Aorta (tissue), 5 donors: ENCODE measurements around the gene DTNB. TPM values are rescaled to one million over a fixed set of nuclear protein-coding genes. Genes with fewer than 3 reads are reported as not detected.
"Not testable (repeated sequence)": the region's sequence is repeated elsewhere in the genome, so short reads cannot be mapped to it uniquely, and the experiment has no call there.

ENCODE experiments used
- ATAC-seq: fragments of 200-7000 bp; cut with Tn5 transposase; one replicate; pipeline ENCODE4 v1.9.1; 2022; ENCODE audit warnings: moderate library complexity; ENCODE audit not compliant: low FRiP score
- DNase-seq, 2 donors: peaks; one replicate each; pipeline ENCODE4 v3.0.0-alpha.2; 2020
- H3K27ac ChIP-seq, 2 donors: one replicate each; pipeline ENCODE4 v1.5.1; 2013; ENCODE audit warnings: low read length in 2 of 2, mild to moderate bottlenecking in 2 of 2, moderate library complexity in 2 of 2, control low read depth in 1 of 2, inconsistent platforms in 1 of 2, low read depth in 1 of 2
- H3K27me3 ChIP-seq, 2 donors: one replicate each; pipeline ENCODE4 v1.6.1; 2013; ENCODE audit warnings: control low read depth in 1 of 2, low read length in 1 of 2, mild to moderate bottlenecking in 1 of 2, moderate library complexity in 1 of 2; ENCODE audit not compliant: insufficient read depth in 2 of 2, control insufficient read depth in 1 of 2
- H3K36me3 ChIP-seq, 2 donors: one replicate each; pipeline ENCODE4 v1.6.1; 2013; ENCODE audit warnings: control low read depth in 1 of 2, low read length in 1 of 2, mild to moderate bottlenecking in 1 of 2; ENCODE audit not compliant: insufficient read depth in 2 of 2, control insufficient read depth in 1 of 2
- H3K4me1 ChIP-seq, 2 donors: one replicate each; pipeline ENCODE4 v1.6.1; 2013; ENCODE audit warnings: low read length in 2 of 2, control low read depth in 1 of 2, mild to moderate bottlenecking in 1 of 2, moderate library complexity in 1 of 2; ENCODE audit not compliant: insufficient read depth in 2 of 2, control insufficient read depth in 1 of 2
- H3K4me3 ChIP-seq, 2 donors: one replicate each; pipeline ENCODE4 v1.5.1; 2013; ENCODE audit warnings: low read length in 2 of 2, control low read depth in 1 of 2, mild to moderate bottlenecking in 1 of 2
- H3K9me3 ChIP-seq: one replicate; pipeline ENCODE4 v1.6.1; 2013; ENCODE audit warnings: mild to moderate bottlenecking, low read length; ENCODE audit not compliant: control insufficient read depth
- WGBS, 2 donors: extraction: QIAGEN DNeasy Blood & Tissue Kit; methylation state at CpG; one replicate each; pipeline ENCODE4 v1.1.7; 2013; 5-methylcytosine and 5-hydroxymethylcytosine counted together
- intact Hi-C, 2 donors: fragments of 100-400 bp; cut with DNase I; formaldehyde crosslinking; loops; one replicate each; pipeline versions ENCODE4 v1.14.2 to v1.15.0; 2022
- polyA plus RNA-seq, 2 donors: library from polyadenylated mRNA; stranded (reverse); fragments of 200-250 nt; gene quantifications; one replicate each; pipeline ENCODE4 v1.2.3, GENCODE V29; 2013
- total RNA-seq, 2 donors: library from RNA; stranded (reverse); fragmentation: NEBNext Ultra II Directional; extraction: Animal tissue kit (Norgen Biotek cat#: 25700); gene quantifications; one replicate each; pipeline ENCODE4 v1.2.1, GENCODE V29; 2021
- donor health status: healthy with polysubstance abuse.
- donor health status: Bipolar disorder and iron deficiency.
- donor health status: DM: no; HTN: no; CAD: no.
- donor health status: DM: no; HTN: no; CAD: no.
- donor health status: DM: yes; HTN: yes; CAD: no.

Gene DTNB
- total and polyA plus RNA-seq, 4 donors, result 14.7 to 33.7 (median 17.1) TPM

GRCh38 chr2:25533771-25534170 is 139.6 kb downstream of the DTNB start:
- intact Hi-C loops, H3K9me3 ChIP-seq: not testable (repeated sequence)
- WGBS, 2 donors, result 92% methylated on average over 5 of the region's 5 CpGs

DNA sequence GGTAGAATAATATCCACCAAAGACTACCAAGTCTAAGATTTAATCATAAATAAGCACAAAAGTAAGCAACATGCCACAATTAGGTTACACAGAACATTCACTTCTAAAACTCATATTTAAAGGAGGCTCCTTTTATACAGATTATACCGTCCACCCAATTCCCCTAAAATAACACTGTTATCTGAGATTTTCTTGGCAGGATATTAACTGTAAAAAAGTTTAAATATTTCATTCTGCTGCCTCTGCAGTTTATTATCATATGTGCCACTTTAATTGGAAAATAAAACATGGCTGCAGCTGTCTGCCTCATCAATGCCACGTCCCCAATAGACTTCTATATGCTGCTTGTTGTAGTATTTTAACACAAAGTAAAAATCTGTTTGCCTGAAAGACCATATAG is 140.9 kb downstream of the DTNB start:
- intact Hi-C loops, result no loop called here
- 37 to 40% methylated on average over 2 of the region's 2 CpGs for WGBS, 2 donors
- no peaks in the 10 kb centered on the region for H3K4me1 ChIP-seq
- H3K4me3 ChIP-seq, result no peak overlapping the region
- H3K9me3 ChIP-seq, result no peaks in the 10 kb centered on the region
- no peak for DNase-seq
- no peaks in the 10 kb centered on the region for H3K36me3 ChIP-seq
- no peaks in the 10 kb centered on the region for H3K27me3 ChIP-seq
- no peak for ATAC-seq
- H3K27ac ChIP-seq, result no peak overlapping the region

More at GRCh38 chr2:25533771-25534170, 139.6 kb downstream of the DTNB start:
- ATAC-seq, H3K27ac ChIP-seq, H3K4me1 ChIP-seq, DNase-seq, H3K36me3 ChIP-seq, H3K27me3 ChIP-seq, H3K4me3 ChIP-seq: not testable (repeated sequence)

DNA sequence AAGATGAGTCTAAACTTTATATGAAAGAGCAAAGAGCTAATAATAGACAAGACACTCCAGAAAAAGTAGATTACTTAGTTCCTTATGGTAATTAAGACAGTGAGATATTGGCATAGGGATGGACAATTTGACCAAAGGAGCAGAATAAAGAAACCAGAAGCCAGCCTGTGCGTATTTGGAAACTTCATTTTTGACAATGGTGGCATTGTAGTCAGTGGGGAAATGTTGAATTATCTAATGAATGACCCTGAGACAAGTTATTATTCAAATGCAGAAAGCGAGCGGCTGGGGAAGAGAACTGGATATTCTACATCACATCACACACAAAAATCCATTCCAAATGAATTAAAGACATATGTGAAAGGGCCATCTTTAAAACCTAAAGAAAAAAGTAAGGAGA is 144.3 kb downstream of the DTNB start:
- ATAC-seq, result no peak
- no peaks in the 10 kb centered on the region for H3K4me1 ChIP-seq
- intact Hi-C loops, result loop anchor here (10.0 kb wide), 2 partner anchors 154 to 234 kb away; no protein-coding TSS in a partner anchor
- 95 to 97% methylated on average over 3 of the region's 3 CpGs for WGBS, 2 donors
- no peaks in the 10 kb centered on the region for H3K36me3 ChIP-seq
- no peaks in the 10 kb centered on the region for H3K27me3 ChIP-seq
- no peaks in the 10 kb centered on the region for H3K9me3 ChIP-seq
- H3K27ac ChIP-seq, result no peak overlapping the region
- DNase-seq, result no peak
- H3K4me3 ChIP-seq, result no peak overlapping the region

- no peaks in the 10 kb centered on the region for H3K4me1 ChIP-seq
- intact Hi-C loops, result loop anchor here (10.0 kb wide), 2 partner anchors 153 to 233 kb away; no protein-coding TSS in a partner anchor
- WGBS, 2 donors, result 83 to 86% methylated on average over 4 of the region's 4 CpGs
- no peak overlapping the region for H3K4me3 ChIP-seq
- no peaks in the 10 kb centered on the region for H3K36me3 ChIP-seq
- H3K27ac ChIP-seq, result no peak overlapping the region
- H3K9me3 ChIP-seq, result no peaks in the 10 kb centered on the region
- no peaks in the 10 kb centered on the region for H3K27me3 ChIP-seq
- DNase-seq, result no peak
- ATAC-seq, result no peak
Measured at GRCh38 chr2:25528173-25528572, 145.2 kb downstream of the DTNB start.

DNA sequence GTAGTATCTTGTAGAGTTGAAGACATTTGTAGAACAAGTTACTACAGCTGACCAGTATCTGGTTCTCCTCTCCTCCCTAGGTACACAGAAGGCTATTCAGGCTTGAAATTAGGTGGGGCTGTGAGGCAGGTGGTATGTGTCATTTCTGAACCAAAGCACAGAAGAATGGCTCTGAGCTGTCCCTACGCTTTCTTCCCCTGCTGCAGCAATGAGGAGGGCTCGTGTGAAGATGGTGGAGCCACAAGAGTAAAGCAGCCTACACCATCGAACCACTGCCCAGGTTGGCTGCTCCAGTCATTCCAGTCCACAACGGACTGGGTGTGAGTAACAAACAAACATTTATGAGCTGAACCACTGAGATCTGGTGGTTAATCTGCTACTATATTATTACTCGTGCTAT is 148.9 kb downstream of the DTNB start:
- no peak for DNase-seq
- ATAC-seq, result no peak
- no peaks in the 10 kb centered on the region for H3K27me3 ChIP-seq
- no peaks in the 10 kb centered on the region for H3K4me1 ChIP-seq
- WGBS, 2 donors, result 92 to 93% methylated on average over 5 of the region's 5 CpGs
- intact Hi-C loops, result loop anchor here (5.0 to 10.0 kb wide), 4 partner anchors 150 to 230 kb away; partner anchors contain the start of gene DNMT3A (in 1 of the 2)
- no peaks in the 10 kb centered on the region for H3K36me3 ChIP-seq
- H3K4me3 ChIP-seq, result no peak overlapping the region
- no peak overlapping the region for H3K27ac ChIP-seq
- no peaks in the 10 kb centered on the region for H3K9me3 ChIP-seq

DNA sequence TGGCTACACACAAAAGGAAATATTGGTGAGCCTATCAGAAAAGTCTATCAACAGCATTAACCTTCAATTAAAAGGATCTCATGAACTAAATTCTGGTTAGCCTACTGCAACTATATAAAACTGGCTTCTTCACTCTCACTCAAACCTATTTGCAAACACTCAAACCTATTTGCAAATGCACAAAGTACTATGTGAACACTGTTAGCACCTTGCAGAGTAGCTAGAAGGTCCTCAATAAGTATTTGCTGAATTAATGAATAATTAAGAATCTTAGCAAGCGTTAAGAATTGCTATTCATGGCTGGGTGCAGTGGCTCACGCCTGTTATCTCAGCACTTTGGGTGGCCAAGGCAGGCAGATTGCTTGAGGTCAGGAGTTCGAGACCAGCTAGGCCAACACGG is 150.3 kb downstream of the DTNB start:
- Histone ChIP-seq H3K27ac (no peak overlapping the region), H3K9me3 (no peaks in the 10 kb centered on the region), H3K27me3 (no peaks in the 10 kb centered on the region), H3K4me3 (no peak overlapping the region), H3K36me3 (no peaks in the 10 kb centered on the region), H3K4me1 (no peaks in the 10 kb centered on the region)
- intact Hi-C loops, result loop anchor here (5.0 to 10.0 kb wide), 4 partner anchors 148 to 228 kb away; partner anchors contain the start of gene DNMT3A (in 1 of the 2)
- ATAC-seq (no peak), DNase-seq (no peak)
- whole genome bisulfite sequencing, 2 donors, result 92 to 93% methylated on average over 4 of the region's 4 CpGs

GRCh38 chr2:25521665-25522387 is 151.6 kb downstream of the DTNB start:
- DNase-seq, result no peak
- 41% methylated on average over 10 of the region's 10 CpGs for WGBS, 2 donors
- Histone ChIP-seq H3K36me3 (no peaks in the 10 kb centered on the region), H3K9me3 (no peaks in the 10 kb centered on the region), H3K4me3 (peak overlapping the region; percentile 14 to 69), H3K27me3 (no peaks in the 10 kb centered on the region), H3K4me1 (no peaks in the 10 kb centered on the region), H3K27ac (no peak overlapping the region)
- peak; percentile 84 for ATAC-seq
- intact Hi-C loops, result loop anchor here (5.0 to 10.0 kb wide), 4 partner anchors 147 to 227 kb away; partner anchors contain the start of gene DNMT3A (in 1 of the 2)

GRCh38 chr2:25521126-25521525 is 152.3 kb downstream of the DTNB start:
- ATAC-seq (no peak), DNase-seq (no peak)
- no peak overlapping the region for H3K27ac ChIP-seq
- H3K4me1 ChIP-seq, result no peaks in the 10 kb centered on the region
- intact Hi-C loops, result loop anchor here (5.0 to 10.0 kb wide), 4 partner anchors 146 to 226 kb away; partner anchors contain the start of gene DNMT3A (in 1 of the 2)
- no peaks in the 10 kb centered on the region for H3K9me3 ChIP-seq
- H3K4me3 ChIP-seq, result no peak overlapping the region
- WGBS, 2 donors, result 68 to 71% methylated on average over 4 of the region's 4 CpGs
- no peaks in the 10 kb centered on the region for H3K27me3 ChIP-seq
- no peaks in the 10 kb centered on the region for H3K36me3 ChIP-seq

- no peak overlapping the region for H3K4me3 ChIP-seq
- H3K27ac ChIP-seq, result no peak overlapping the region
- 78 to 84% methylated on average over 4 of the region's 4 CpGs for WGBS, 2 donors
- no peaks in the 10 kb centered on the region for H3K36me3 ChIP-seq
- no peak for ATAC-seq
- no peaks in the 10 kb centered on the region for H3K9me3 ChIP-seq
- no peaks in the 10 kb centered on the region for H3K4me1 ChIP-seq
- no peaks in the 10 kb centered on the region for H3K27me3 ChIP-seq
- DNase-seq, result no peak
- intact Hi-C loops, result no loop called here
Measured at GRCh38 chr2:25517701-25518100, 155.7 kb downstream of the DTNB start.
